HepG2 (cell line): ENCODE results near the gene BDKRB1. TPM values are rescaled to one million over a fixed set of nuclear protein-coding genes. Genes with fewer than 3 reads are reported as not detected.

Experiments used
- ATAC-seq: fragments of 200-7000 bp; cut with Tn5 transposase; 3 replicates; pipeline ENCODE4 v1.9.1; 2020; ENCODE audit warnings: mild to moderate bottlenecking, moderate library complexity
- BruUV-seq: library from RNA; stranded (reverse); fragments of 400-500 nt; replicated peaks from 2 replicates; lab custom pipeline; 2021; lab: Mats Ljungman, UMichigan
- CTCF ChIA-PET: fragments of 300-600 bp; formaldehyde crosslinking; extraction: SDS; loops from one replicate; lab custom pipeline; 2021; ENCODE audit warnings: low total read pairs, inconsistent platforms, low intra/inter-chr PET ratio; lab: Yijun Ruan, JAX
- POLR2A ChIA-PET: fragments of 350-600 bp; sonication (Branson Sonifier 250); formaldehyde crosslinking; loops from one replicate; lab custom pipeline; 2020; ENCODE audit warnings: antibody characterized with exemption, inconsistent platforms; lab: Yijun Ruan, JAX
- DNase-seq: peaks from one replicate; pipeline ENCODE4 v3.0.0-alpha.2; 2015; ENCODE audit warnings: low spot score
- FAIRE-seq: peaks from 3 replicates; lab custom pipeline; 2011; peaks lifted over from hg19 to GRCh38; lab: Jason Lieb, UNC
- H2AFZ ChIP-seq: one replicate; pipeline ENCODE4 v1.6.1; 2011; ENCODE audit warnings: low read length, inconsistent platforms
- H3K27ac ChIP-seq: fragments of 300-600 bp; 3 replicates; pipeline ENCODE4 v1.8.0; 2011; ENCODE audit warnings: mixed run types, mild to moderate bottlenecking, mixed read lengths, low read length, inconsistent platforms; ENCODE audit not compliant: insufficient read depth; ENCODE audit errors: extremely low read length
- H3K27me3 ChIP-seq, 2 experiments: fragments of 200-600 bp in 1 of 2; 2 replicates in 1 of 2; 3 replicates in 1 of 2; pipeline versions ENCODE4 v1.6.0 to v1.8.0; 2011; ENCODE audit warnings: low read length in 2 of 2, mild to moderate bottlenecking in 2 of 2, moderate library complexity in 2 of 2, inconsistent platforms in 1 of 2; ENCODE audit not compliant: insufficient read depth in 2 of 2, control insufficient read depth in 1 of 2
- H3K36me3 ChIP-seq, 2 experiments: fragments of 200-600 bp in 1 of 2; replicated peaks in 1 of 2; 2 replicates in 1 of 2; 3 replicates in 1 of 2; pipeline versions ENCODE4 v1.5.1 to v1.8.0; 2011; ENCODE audit warnings: low read length in 2 of 2, inconsistent platforms in 1 of 2; ENCODE audit not compliant: insufficient read depth in 2 of 2, control insufficient read depth in 1 of 2
- H3K4me1 ChIP-seq: 2 replicates; pipeline ENCODE4 v1.5.1; 2012; ENCODE audit warnings: low read length, inconsistent platforms; ENCODE audit not compliant: insufficient read depth
- H3K4me2 ChIP-seq: 2 replicates; pipeline ENCODE4 v1.6.0; 2011; ENCODE audit warnings: low read depth, low read length, inconsistent platforms
- H3K4me3 ChIP-seq, 3 experiments: fragments of 200-600 bp in 1 of 3; sonication (generic), shearing (Covaris generic) in 1 of 3; replicated peaks in 1 of 3; 2 replicates each; pipeline ENCODE4 v1.5.1; 2011 to 2016; ENCODE audit warnings: low read length in 3 of 3, inconsistent platforms in 2 of 3, low read depth in 2 of 3, mild to moderate bottlenecking in 2 of 3, control low read depth in 1 of 3, mixed read lengths in 1 of 3; ENCODE audit not compliant: insufficient read depth in 1 of 3
- H3K79me2 ChIP-seq: one replicate; pipeline ENCODE4 v1.6.1; 2011; ENCODE audit warnings: low read length, inconsistent platforms; ENCODE audit not compliant: insufficient read depth
- H3K9ac ChIP-seq: 2 replicates; pipeline ENCODE4 v1.6.0; 2011; ENCODE audit warnings: mild to moderate bottlenecking, low read depth, low read length, inconsistent platforms; ENCODE audit not compliant: insufficient read depth
- H3K9me3 ChIP-seq: 2 replicates; pipeline ENCODE4 v1.5.1; 2012; ENCODE audit warnings: mild to moderate bottlenecking, low read length
- H4K20me1 ChIP-seq: 2 replicates; pipeline ENCODE4 v1.6.0; 2011; ENCODE audit warnings: inconsistent platforms, mild to moderate bottlenecking, low read length, moderate library complexity; ENCODE audit not compliant: insufficient read depth
- MAFF ChIP-seq: IDR thresholded peaks from 2 replicates; pipeline ENCODE4 v1.6.1; 2011; ENCODE audit warnings: low read depth, low read length, improper control_type of control experiment
- PHF21A ChIP-seq: sonication (generic); formaldehyde crosslinking; IDR thresholded peaks from 2 replicates; pipeline ENCODE4 v1.5.0; 2020; ENCODE audit warnings: mild to moderate bottlenecking, missing genetic modification reagents
- SIN3B ChIP-seq: fragments of 150-350 bp; IDR thresholded peaks from 2 replicates; pipeline ENCODE4 v1.6.1; 2014; ENCODE audit warnings: low read length
- TSC22D2 ChIP-seq: sonication (generic); formaldehyde crosslinking; IDR thresholded peaks from 2 replicates; pipeline ENCODE4 v1.5.1; 2020; ENCODE audit warnings: missing genetic modification reagents, mild to moderate bottlenecking, borderline replicate concordance
- ZFP36 ChIP-seq: fragments of 150-350 bp; IDR thresholded peaks from 2 replicates; pipeline ENCODE4 v1.6.1; 2018; ENCODE audit warnings: borderline replicate concordance, low read length, low read depth; ENCODE audit not compliant: partially characterized antibody
- ZNF557 ChIP-seq: sonication (generic); formaldehyde crosslinking; IDR thresholded peaks from 2 replicates; pipeline ENCODE4 v1.4.0; 2020; ENCODE audit warnings: missing genetic modification reagents
- ZNF709 ChIP-seq: sonication (generic); formaldehyde crosslinking; IDR thresholded peaks from 2 replicates; pipeline ENCODE4 v1.5.0; 2020; ENCODE audit warnings: mild to moderate bottlenecking, missing genetic modification reagents
- WGBS: methylation state at CpG from one replicate; pipeline ENCODE4 v1.1.6; 2017; ENCODE audit warnings: low lambda C conversion rate; 5-methylcytosine and 5-hydroxymethylcytosine counted together
- in situ Hi-C: cut with HindIII; loops from 2 replicates; pipeline ENCODE4 v1.10.0; 2017; ENCODE audit warnings: low pct_unique_long_range_greater_than_20kb; ENCODE audit not compliant: extremely low pct_ligation_motif_present
- intact Hi-C: fragments of 100-400 bp; cut with micrococcal nuclease; formaldehyde crosslinking; loops from one replicate; pipeline ENCODE4 v1.10.0; 2022; ENCODE audit not compliant: unreplicated experiment
- polyA plus RNA-seq, 8 experiments: library from polyadenylated mRNA; depleted of rRNA in 3 of 8; stranded (reverse) in 7 of 8; unstranded in 1 of 8; fragments of >200 nt; fragmentation: Illumina TruSeq in 4 of 8; extraction: Trizol in 4 of 8; gene quantifications; 2 replicates each; pipeline versions ENCODE4 v1.2.1 to v1.2.3, GENCODE V29; 2011 to 2016; ENCODE audit warnings: low read depth in 4 of 8, missing spikeins in 1 of 8, mixed read lengths in 1 of 8; ENCODE audit not compliant: insufficient read depth in 1 of 8
- total RNA-seq, 5 experiments: library from RNA; depleted of rRNA; stranded (reverse); fragments of >200 nt; fragmentation: Illumina TruSeq; extraction: Trizol; gene quantifications; 2 replicates each; pipeline ENCODE4 v1.2.3, GENCODE V29; 2016; ENCODE audit warnings: low read depth in 1 of 5
- TF ChIP-seq, protein P1 (sequence below): sonication (generic); formaldehyde crosslinking; IDR thresholded peaks from 2 replicates; pipeline ENCODE4 v1.9.0; 2021; ENCODE audit warnings: missing genetic modification reagents, borderline replicate concordance
- TF ChIP-seq, protein P2 (sequence below): IDR thresholded peaks from 2 replicates; pipeline ENCODE4 v1.6.1; 2016; ENCODE audit warnings: control low read depth

BDKRB1 gene
- total and polyA plus RNA-seq, 2 of the 13 experiments (the other 11 are each of a cell fraction or from before 2014, with no cell fraction given), result 0.05 TPM; not detected in 1

DNA sequence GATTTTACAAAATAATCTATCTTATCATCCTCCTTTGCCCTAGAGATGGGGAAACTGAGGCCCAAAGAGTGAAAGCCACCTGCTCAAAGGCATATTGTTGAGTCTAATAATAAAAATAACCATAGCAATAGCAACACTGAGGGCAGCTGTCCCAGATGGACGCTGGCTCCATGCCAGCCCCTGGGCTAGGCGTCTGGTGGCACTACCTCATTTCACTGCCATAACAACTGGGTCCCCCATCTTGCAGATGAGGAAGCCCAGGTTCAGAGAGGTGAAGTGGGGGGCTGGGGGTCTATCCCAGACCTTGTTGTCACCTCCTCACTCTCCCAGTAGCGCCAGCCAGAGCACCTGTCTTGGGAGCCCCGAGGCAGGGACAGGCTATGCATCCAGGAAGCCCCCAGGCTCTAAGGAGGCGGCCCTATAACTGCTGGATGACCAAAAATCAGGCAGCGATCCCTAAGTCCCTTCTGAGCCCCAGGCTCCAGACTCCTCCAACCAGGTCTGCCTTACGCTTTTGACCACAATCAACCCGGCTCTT is 38.6 kb upstream of the BDKRB1 start (continued):
- TF ChIP-seq, protein P1, sequence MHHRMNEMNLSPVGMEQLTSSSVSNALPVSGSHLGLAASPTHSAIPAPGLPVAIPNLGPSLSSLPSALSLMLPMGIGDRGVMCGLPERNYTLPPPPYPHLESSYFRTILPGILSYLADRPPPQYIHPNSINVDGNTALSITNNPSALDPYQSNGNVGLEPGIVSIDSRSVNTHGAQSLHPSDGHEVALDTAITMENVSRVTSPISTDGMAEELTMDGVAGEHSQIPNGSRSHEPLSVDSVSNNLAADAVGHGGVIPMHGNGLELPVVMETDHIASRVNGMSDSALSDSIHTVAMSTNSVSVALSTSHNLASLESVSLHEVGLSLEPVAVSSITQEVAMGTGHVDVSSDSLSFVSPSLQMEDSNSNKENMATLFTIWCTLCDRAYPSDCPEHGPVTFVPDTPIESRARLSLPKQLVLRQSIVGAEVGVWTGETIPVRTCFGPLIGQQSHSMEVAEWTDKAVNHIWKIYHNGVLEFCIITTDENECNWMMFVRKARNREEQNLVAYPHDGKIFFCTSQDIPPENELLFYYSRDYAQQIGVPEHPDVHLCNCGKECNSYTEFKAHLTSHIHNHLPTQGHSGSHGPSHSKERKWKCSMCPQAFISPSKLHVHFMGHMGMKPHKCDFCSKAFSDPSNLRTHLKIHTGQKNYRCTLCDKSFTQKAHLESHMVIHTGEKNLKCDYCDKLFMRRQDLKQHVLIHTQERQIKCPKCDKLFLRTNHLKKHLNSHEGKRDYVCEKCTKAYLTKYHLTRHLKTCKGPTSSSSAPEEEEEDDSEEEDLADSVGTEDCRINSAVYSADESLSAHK (CRISPR knock-in tag), result no peak
- no peak for TF ChIP-seq PHF21A (CRISPR knock-in tag)
- no peak for TF ChIP-seq ZNF557 (CRISPR knock-in tag)
- TF ChIP-seq, all 625 proteins: peak for 0

- Histone ChIP-seq H3K27me3 (no peaks in the 10 kb centered on the region), H4K20me1 (no peaks in the 10 kb centered on the region), H3K79me2 (no peaks in the 10 kb centered on the region), H3K36me3 (no peaks in the 10 kb centered on the region), H3K27ac (no peak overlapping the region), H3K4me2 (no peak overlapping the region), H3K4me1 (no peaks in the 10 kb centered on the region), H3K4me3 (no peak overlapping the region), H3K9ac (no peak overlapping the region), H2AFZ (no peak overlapping the region), H3K9me3 (no peaks in the 10 kb centered on the region)
- CTCF ChIA-PET, result no interaction called here
- intact Hi-C loops (no loop called here), in situ Hi-C loops (no loop called here)
- no peak for DNase-seq
- no peak for TF ChIP-seq MAFF
- TF ChIP-seq TSC22D2 (CRISPR knock-in tag), result no peak
- no peak for TF ChIP-seq ZFP36
- no peak for TF ChIP-seq ZNF709 (CRISPR knock-in tag)
- TF ChIP-seq SIN3B, result no peak
- TF ChIP-seq, protein P2, sequence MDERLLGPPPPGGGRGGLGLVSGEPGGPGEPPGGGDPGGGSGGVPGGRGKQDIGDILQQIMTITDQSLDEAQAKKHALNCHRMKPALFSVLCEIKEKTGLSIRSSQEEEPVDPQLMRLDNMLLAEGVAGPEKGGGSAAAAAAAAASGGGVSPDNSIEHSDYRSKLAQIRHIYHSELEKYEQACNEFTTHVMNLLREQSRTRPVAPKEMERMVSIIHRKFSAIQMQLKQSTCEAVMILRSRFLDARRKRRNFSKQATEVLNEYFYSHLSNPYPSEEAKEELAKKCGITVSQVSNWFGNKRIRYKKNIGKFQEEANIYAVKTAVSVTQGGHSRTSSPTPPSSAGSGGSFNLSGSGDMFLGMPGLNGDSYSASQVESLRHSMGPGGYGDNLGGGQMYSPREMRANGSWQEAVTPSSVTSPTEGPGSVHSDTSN (CRISPR knock-in tag), result no peak
- ATAC-seq, result no peak
- FAIRE-seq, result no peak
- BruUV-seq, result no TSS peak
- whole genome bisulfite sequencing, result 43% methylated on average over 7 of the region's 7 CpGs
- POLR2A ChIA-PET, result no interaction called here
Observed at GRCh38 chr14:96221109-96221650, 34.8 kb upstream of the BDKRB1 start.
